Anterior cingulate cortex (tissue), 58 donors: ENCODE measurements around the gene RITA1.
A peak's percentile ranks its signal among the peaks of the same experiment; 100 is the strongest.
"Not testable (repeated sequence)": the region's sequence is repeated elsewhere in the genome, so short reads cannot be mapped to it uniquely, and the experiment has no call there.

Experiments
- DNase-seq, 58 donors: peaks; one replicate each; lab custom pipeline; 2025; lab: John Stamatoyannopoulos, UW

Gene RITA1

GRCh38 chr12:113185180-113186032, at the start of gene RITA1, which contains the start of gene DDX54:
TSS of gene RITA1 (plus strand) at chr12:113185721. CDS start at chr12:113186747, 1,026 bp downstream.
TSS of gene DDX54 (minus strand) at chr12:113185478. CDS start at chr12:113185451, 27 bp downstream.
- peak in 57 of 58 donors; percentile 40 to 90 (median 79) for DNase-seq

GRCh38 chr12:113136128-113136989, 49.2 kb upstream of the RITA1 start:
- DNase-seq = peak in 47 of 58 donors; percentile 15 to 86 (median 64)

GRCh38 chr12:113136990-113137511, 48.5 kb upstream of the RITA1 start:
- no peak for DNase-seq

GRCh38 chr12:113137861-113138783, 47.4 kb upstream of the RITA1 start:
- DNase-seq = no peak

- DNase-seq = no peak
Measured at GRCh38 chr12:113138826-113139225, 46.7 kb upstream of the RITA1 start.

GRCh38 chr12:113140706-113141105, 44.8 kb upstream of the RITA1 start:
- no peak for DNase-seq

GRCh38 chr12:113141716-113142115, 43.8 kb upstream of the RITA1 start:
- not testable (repeated sequence) for DNase-seq

- peak in 57 of 58 donors; percentile 15 to 93 (median 81) for DNase-seq
Measured at GRCh38 chr12:113142173-113142885, 43.2 kb upstream of the RITA1 start.

- DNase-seq = no peak
Measured at GRCh38 chr12:113142886-113143332, 42.6 kb upstream of the RITA1 start.

- no peak for DNase-seq
Measured at GRCh38 chr12:113143959-113144358, 41.6 kb upstream of the RITA1 start.

GRCh38 chr12:113144806-113145205, 40.7 kb upstream of the RITA1 start:
- DNase-seq = no peak

GRCh38 chr12:113145720-113146551, 39.6 kb upstream of the RITA1 start:
- no peak for DNase-seq

GRCh38 chr12:113146999-113147398, 38.5 kb upstream of the RITA1 start:
- no peak for DNase-seq

GRCh38 chr12:113149361-113150150, 36.0 kb upstream of the RITA1 start, which contains the start of gene CFAP73:
TSS of gene CFAP73 (plus strand) at chr12:113149724. CDS start at chr12:113149858, 134 bp downstream.
- DNase-seq = peak in 55 of 58 donors; percentile 19 to 84 (median 60)

GRCh38 chr12:113151655-113152054, 33.9 kb upstream of the RITA1 start:
- DNase-seq = no peak

- no peak for DNase-seq
Measured at GRCh38 chr12:113152196-113152834, 33.2 kb upstream of the RITA1 start.
